Measurements from ENCODE around the gene CTNNBL1.

Gene CTNNBL1

GRCh38 chr20:37801921-37802320, 108.1 kb downstream of the CTNNBL1 start:
- H3K9ac ChIP-seq (ENCODE audit: low read length), result no peak overlapping the region
- H2BK5ac ChIP-seq (ENCODE audit: low read depth, low read length, poor library complexity), result no peak overlapping the region
- H3K4me3 ChIP-seq (ENCODE audit: low read depth, low read length), result no peak overlapping the region
- no peak for DNase-seq
- H2AK5ac ChIP-seq (ENCODE audit: low read length), result no peak overlapping the region
- H4K8ac ChIP-seq (ENCODE audit: low read depth, low read length), result no peak overlapping the region
- peaks cover 0 to 2% of the 10 kb centered on the region in 2 experiments for H3K4me1 ChIP-seq (ENCODE audit: control insufficient read depth in 1 of 2, insufficient read depth in 2 of 2, low read length in 2 of 2)
- no peaks in the 10 kb centered on the region for H3K79me1 ChIP-seq (ENCODE audit: low read length)
- no peak overlapping the region for H2BK120ac ChIP-seq (ENCODE audit: insufficient read depth, low read length, poor library complexity)
- no peak overlapping the region for H3K4ac ChIP-seq (ENCODE audit: low read depth, low read length)
- no CpG with 5 or more reads among the region's 2 CpGs for WGBS (ENCODE audit: extremely low coverage, insufficient coverage, insufficient read length)
- no peak overlapping the region for H4K91ac ChIP-seq (ENCODE audit: low read depth, low read length)
- no peaks in the 10 kb centered on the region for H3K79me2 ChIP-seq (ENCODE audit: control insufficient read depth, insufficient read depth, low read length, poor library complexity)
- no peak overlapping the region for H3K23ac ChIP-seq (ENCODE audit: low read length)
- H3K18ac ChIP-seq (ENCODE audit: low read length), result no peak overlapping the region
- no peak overlapping the region for H2BK12ac ChIP-seq (ENCODE audit: low read length)
- H3K27me3 ChIP-seq (ENCODE audit: insufficient read depth, low read length), result no peaks in the 10 kb centered on the region
- H3K27ac ChIP-seq (ENCODE audit: low read depth, low read length), result no peak overlapping the region
- H3K36me3 ChIP-seq (ENCODE audit: control insufficient read depth in 1 of 2, insufficient read depth in 2 of 2, low read length in 2 of 2), result peaks cover 9 to 12% of the 10 kb centered on the region in 2 experiments
- H4K12ac ChIP-seq (ENCODE audit: low read depth, low read length), result no peak overlapping the region
- no peak overlapping the region for H2AFZ ChIP-seq (ENCODE audit: insufficient read depth, low read length, poor library complexity)
- no peaks in the 10 kb centered on the region for H3K9me3 ChIP-seq (ENCODE audit: insufficient read depth, low read depth, low read length)
- no peak overlapping the region for H3K14ac ChIP-seq (ENCODE audit: low read length)
- H3K4me2 ChIP-seq (ENCODE audit: low read length), result no peak overlapping the region

DNA sequence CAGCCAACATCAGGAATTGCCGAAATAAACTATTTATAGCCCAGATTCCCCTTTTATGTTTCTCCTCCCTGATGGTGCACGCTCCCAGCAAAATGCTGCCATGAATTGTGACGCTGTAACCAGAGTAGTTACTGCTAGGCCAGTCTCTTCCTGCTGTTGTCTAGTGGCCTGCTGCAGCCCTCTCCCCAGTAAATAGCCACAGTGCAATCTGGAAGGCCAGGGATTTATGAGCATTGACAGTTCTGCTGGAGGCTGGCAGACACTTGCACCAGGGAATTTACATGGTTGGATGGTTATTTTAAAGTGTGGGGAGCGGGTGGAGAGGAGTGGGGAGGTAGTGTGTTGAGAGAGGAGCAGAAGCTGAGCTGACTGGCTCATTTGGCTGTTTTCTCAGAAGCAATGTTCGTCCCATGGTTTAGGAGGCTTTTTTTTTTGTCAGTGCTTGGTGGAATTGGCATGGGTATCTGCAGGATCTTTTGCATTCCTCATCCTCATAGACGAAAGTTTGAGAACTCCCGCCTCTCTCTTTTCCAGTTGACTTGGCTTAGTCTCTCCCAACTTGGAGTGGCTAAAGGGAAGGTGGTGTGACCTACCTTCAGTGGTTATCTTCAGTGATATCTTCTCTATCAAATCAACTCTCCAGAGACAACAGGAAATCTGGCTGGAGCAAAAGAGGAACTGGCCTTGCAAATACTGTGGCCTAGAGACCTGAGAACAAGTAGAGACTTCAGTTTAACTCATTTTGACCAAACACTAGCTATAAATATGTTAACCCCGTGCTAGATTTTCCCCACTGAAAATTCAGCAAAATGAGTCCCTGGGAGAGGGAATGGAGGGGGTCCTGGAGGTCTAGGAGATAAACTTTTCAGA, 109.8 kb downstream of the CTNNBL1 start:
- Histone ChIP-seq H2AK5ac (ENCODE audit: low read length) (no peak overlapping the region), H3K27me3 (ENCODE audit: insufficient read depth, low read length) (no peaks in the 10 kb centered on the region), H3K36me3 (ENCODE audit: control insufficient read depth in 1 of 2, insufficient read depth in 2 of 2, low read length in 2 of 2) (peaks cover 9 to 12% of the 10 kb centered on the region in 2 experiments), H3K79me2 (ENCODE audit: control insufficient read depth, insufficient read depth, low read length, poor library complexity) (no peaks in the 10 kb centered on the region), H3K4me1 (ENCODE audit: control insufficient read depth in 1 of 2, insufficient read depth in 2 of 2, low read length in 2 of 2) (peaks cover 2 to 9% of the 10 kb centered on the region in 2 experiments), H2BK120ac (ENCODE audit: insufficient read depth, low read length, poor library complexity) (no peak overlapping the region), H3K23ac (ENCODE audit: low read length) (no peak overlapping the region), H3K4ac (ENCODE audit: low read depth, low read length) (no peak overlapping the region), H2BK12ac (ENCODE audit: low read length) (no peak overlapping the region), H4K12ac (ENCODE audit: low read depth, low read length) (no peak overlapping the region), H2BK5ac (ENCODE audit: low read depth, low read length, poor library complexity) (no peak overlapping the region), H3K4me2 (ENCODE audit: low read length) (no peak overlapping the region), H3K9me3 (ENCODE audit: insufficient read depth, low read depth, low read length) (no peaks in the 10 kb centered on the region), H4K91ac (ENCODE audit: low read depth, low read length) (no peak overlapping the region), H3K79me1 (ENCODE audit: low read length) (no peaks in the 10 kb centered on the region), H2AFZ (ENCODE audit: insufficient read depth, low read length, poor library complexity) (no peak overlapping the region), H3K4me3 (ENCODE audit: low read depth, low read length) (no peak overlapping the region), H3K14ac (ENCODE audit: low read length) (no peak overlapping the region), H3K18ac (ENCODE audit: low read length) (no peak overlapping the region), H4K8ac (ENCODE audit: low read depth, low read length) (no peak overlapping the region), H3K27ac (ENCODE audit: low read depth, low read length) (no peak overlapping the region), H3K9ac (ENCODE audit: low read length) (no peak overlapping the region)
- WGBS (ENCODE audit: extremely low coverage, insufficient coverage, insufficient read length), result 100% methylated on average over 1 of the region's 8 CpGs
- no peak for DNase-seq

DNA sequence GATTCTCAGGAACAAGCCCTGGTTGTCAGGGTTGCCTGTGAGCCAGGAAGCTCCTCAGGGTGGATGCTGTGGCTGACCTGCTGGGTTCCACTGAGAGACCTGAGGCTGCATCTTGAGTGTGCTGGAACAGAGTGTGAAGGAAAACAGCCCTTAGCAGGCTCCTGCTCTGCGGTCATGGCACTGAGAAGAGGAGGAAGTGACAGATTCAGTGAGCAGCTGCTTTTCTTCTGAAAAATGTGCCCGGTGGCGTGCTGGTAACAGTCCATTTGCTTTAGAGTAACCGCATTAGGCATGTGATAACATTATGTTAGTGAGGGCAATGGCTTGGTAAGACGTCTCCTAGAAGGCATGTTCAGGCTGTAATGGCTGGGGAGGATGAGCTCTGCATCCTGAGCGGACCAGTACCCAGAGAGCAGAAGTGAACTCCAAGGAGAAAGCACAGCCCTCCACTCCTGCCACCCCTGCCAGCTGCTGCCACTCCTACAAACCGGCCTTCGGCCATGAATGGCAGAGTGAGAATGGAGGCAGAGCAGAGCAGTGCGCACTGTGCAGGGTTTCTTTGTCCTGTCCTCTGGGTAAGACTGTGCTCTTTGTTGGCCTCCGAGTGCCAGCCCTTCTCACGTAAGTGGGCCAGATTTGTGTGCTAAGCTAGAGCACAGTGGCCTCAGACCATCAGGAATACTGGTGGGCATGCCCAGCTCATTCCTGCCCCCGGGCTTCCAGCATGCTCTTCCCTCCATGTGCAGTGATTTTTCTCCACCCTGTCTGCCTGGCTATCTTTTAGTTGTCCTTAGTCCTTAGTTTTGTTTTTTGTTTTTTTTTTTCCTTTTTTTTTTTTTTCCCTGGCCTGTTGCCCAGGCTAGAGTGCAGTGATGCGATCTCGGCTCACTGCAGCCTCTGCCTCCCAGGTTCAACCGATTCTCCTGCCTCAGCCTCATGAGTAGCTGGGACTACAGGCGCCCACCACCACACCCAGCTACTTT, 111.0 kb downstream of the CTNNBL1 start:
- Histone ChIP-seq H4K91ac (ENCODE audit: low read depth, low read length) (no peak overlapping the region), H3K4me3 (ENCODE audit: low read depth, low read length) (no peak overlapping the region), H3K14ac (ENCODE audit: low read length) (no peak overlapping the region), H3K27ac (ENCODE audit: low read depth, low read length) (no peak overlapping the region), H3K9ac (ENCODE audit: low read length) (no peak overlapping the region), H3K4me2 (ENCODE audit: low read length) (no peak overlapping the region), H3K9me3 (ENCODE audit: insufficient read depth, low read depth, low read length) (no peaks in the 10 kb centered on the region), H4K12ac (ENCODE audit: low read depth, low read length) (no peak overlapping the region), H3K27me3 (ENCODE audit: insufficient read depth, low read length) (no peaks in the 10 kb centered on the region), H2AK5ac (ENCODE audit: low read length) (no peak overlapping the region), H2AFZ (ENCODE audit: insufficient read depth, low read length, poor library complexity) (no peak overlapping the region), H3K4ac (ENCODE audit: low read depth, low read length) (no peak overlapping the region), H2BK5ac (ENCODE audit: low read depth, low read length, poor library complexity) (no peak overlapping the region), H3K18ac (ENCODE audit: low read length) (no peak overlapping the region), H2BK12ac (ENCODE audit: low read length) (no peak overlapping the region), H3K4me1 (ENCODE audit: control insufficient read depth in 1 of 2, insufficient read depth in 2 of 2, low read length in 2 of 2) (peaks cover 2 to 10% of the 10 kb centered on the region in 2 experiments), H3K79me2 (ENCODE audit: control insufficient read depth, insufficient read depth, low read length, poor library complexity) (no peaks in the 10 kb centered on the region), H3K79me1 (ENCODE audit: low read length) (no peaks in the 10 kb centered on the region), H3K36me3 (ENCODE audit: control insufficient read depth in 1 of 2, insufficient read depth in 2 of 2, low read length in 2 of 2) (peaks cover 7 to 9% of the 10 kb centered on the region in 2 experiments), H3K23ac (ENCODE audit: low read length) (no peak overlapping the region), H2BK120ac (ENCODE audit: insufficient read depth, low read length, poor library complexity) (no peak overlapping the region), H4K8ac (ENCODE audit: low read depth, low read length) (no peak overlapping the region)
- DNase-seq, result no peak
- no CpG with 5 or more reads among the region's 16 CpGs for WGBS (ENCODE audit: extremely low coverage, insufficient coverage, insufficient read length)

DNA sequence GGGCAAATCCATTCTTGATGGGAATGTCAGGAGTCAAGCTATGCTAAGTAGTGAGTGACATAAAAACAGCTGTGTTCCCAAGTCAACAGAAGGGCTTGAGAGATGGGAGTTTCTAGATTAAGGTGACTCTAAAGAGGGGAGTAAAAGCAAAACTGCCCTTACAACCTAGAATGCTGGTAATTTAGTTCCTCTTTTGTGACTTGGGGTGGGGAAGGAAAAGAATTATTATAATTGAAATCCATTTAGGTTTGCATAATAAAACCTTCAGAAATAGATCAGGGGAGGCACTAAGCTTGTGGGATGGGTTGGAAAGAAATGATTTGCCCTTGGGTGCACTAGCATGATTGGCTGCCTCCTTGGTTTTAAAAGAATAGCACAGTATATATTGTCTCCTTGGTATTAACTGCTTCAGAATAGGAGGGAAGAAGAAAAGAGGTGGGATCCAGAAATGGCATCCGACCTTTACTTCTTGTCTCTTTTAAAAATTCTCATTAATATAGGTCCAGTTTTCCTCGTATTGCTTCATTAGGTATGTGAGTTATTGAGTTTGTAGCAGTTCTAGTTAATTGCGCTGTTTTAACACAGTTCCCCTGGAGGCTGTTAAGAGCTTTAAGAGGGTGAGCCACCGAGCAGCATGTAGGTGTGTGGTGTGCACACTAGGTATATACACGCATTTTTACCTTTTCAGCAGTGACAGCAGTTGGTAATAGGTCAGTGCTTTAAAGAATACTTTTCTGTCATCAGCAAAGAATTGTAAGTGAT, 113.8 kb downstream of the CTNNBL1 start:
- H3K36me3 ChIP-seq (ENCODE audit: control insufficient read depth in 1 of 2, insufficient read depth in 2 of 2, low read length in 2 of 2), result peaks cover 7 to 10% of the 10 kb centered on the region in 2 experiments
- H3K27ac ChIP-seq (ENCODE audit: low read depth, low read length), result peak overlapping the region; percentile 59
- no peak overlapping the region for H4K12ac ChIP-seq (ENCODE audit: low read depth, low read length)
- no peaks in the 10 kb centered on the region for H3K27me3 ChIP-seq (ENCODE audit: insufficient read depth, low read length)
- H2AFZ ChIP-seq (ENCODE audit: insufficient read depth, low read length, poor library complexity), result no peak overlapping the region
- H3K79me2 ChIP-seq (ENCODE audit: control insufficient read depth, insufficient read depth, low read length, poor library complexity), result peaks cover 1% of the 10 kb centered on the region
- H3K14ac ChIP-seq (ENCODE audit: low read length), result no peak overlapping the region
- no peak overlapping the region for H3K4ac ChIP-seq (ENCODE audit: low read depth, low read length)
- H3K18ac ChIP-seq (ENCODE audit: low read length), result no peak overlapping the region
- no peak overlapping the region for H2AK5ac ChIP-seq (ENCODE audit: low read length)
- no CpG with 5 or more reads among the region's 5 CpGs for WGBS (ENCODE audit: extremely low coverage, insufficient coverage, insufficient read length)
- H2BK5ac ChIP-seq (ENCODE audit: low read depth, low read length, poor library complexity), result no peak overlapping the region
- H3K9me3 ChIP-seq (ENCODE audit: insufficient read depth, low read depth, low read length), result no peaks in the 10 kb centered on the region
- H4K8ac ChIP-seq (ENCODE audit: low read depth, low read length), result no peak overlapping the region
- no peak overlapping the region for H3K9ac ChIP-seq (ENCODE audit: low read length)
- DNase-seq, result no peak
- H3K79me1 ChIP-seq (ENCODE audit: low read length), result peaks cover 3% of the 10 kb centered on the region
- peaks cover 2 to 14% of the 10 kb centered on the region in 2 experiments for H3K4me1 ChIP-seq (ENCODE audit: control insufficient read depth in 1 of 2, insufficient read depth in 2 of 2, low read length in 2 of 2)
- no peak overlapping the region for H4K91ac ChIP-seq (ENCODE audit: low read depth, low read length)
- H2BK120ac ChIP-seq (ENCODE audit: insufficient read depth, low read length, poor library complexity), result no peak overlapping the region
- H3K23ac ChIP-seq (ENCODE audit: low read length), result no peak overlapping the region
- H2BK12ac ChIP-seq (ENCODE audit: low read length), result no peak overlapping the region
- H3K4me3 ChIP-seq (ENCODE audit: low read depth, low read length), result no peak overlapping the region
- no peak overlapping the region for H3K4me2 ChIP-seq (ENCODE audit: low read length)
